GM18951 (cell line): Measurements from ENCODE around the gene FAM20C.
"Not testable (repeated sequence)": the region's sequence is repeated elsewhere in the genome, so short reads cannot be mapped to it uniquely, and the experiment has no call there.

Experiments
- POLR2A ChIP-seq: IDR thresholded peaks from 4 replicates; pipeline ENCODE4 v1.6.1; 2011; ENCODE audit warnings: mild to moderate bottlenecking; ENCODE audit not compliant: insufficient read length, insufficient read depth; ENCODE audit errors: extremely low read depth
- in situ Hi-C: fragments of 300-500 bp; cut with MboI; formaldehyde crosslinking; loops from one replicate; pipeline ENCODE4 v1.12.0; 2022; ENCODE audit warnings: low sequenced_read_pairs, mixed read lengths, inconsistent platforms; ENCODE audit not compliant: unreplicated experiment

Gene FAM20C

GRCh38 chr7:231858-232246, 39.5 kb downstream of the FAM20C start:
- no peak for TF ChIP-seq POLR2A
- in situ Hi-C loops, result no loop called here

DNA sequence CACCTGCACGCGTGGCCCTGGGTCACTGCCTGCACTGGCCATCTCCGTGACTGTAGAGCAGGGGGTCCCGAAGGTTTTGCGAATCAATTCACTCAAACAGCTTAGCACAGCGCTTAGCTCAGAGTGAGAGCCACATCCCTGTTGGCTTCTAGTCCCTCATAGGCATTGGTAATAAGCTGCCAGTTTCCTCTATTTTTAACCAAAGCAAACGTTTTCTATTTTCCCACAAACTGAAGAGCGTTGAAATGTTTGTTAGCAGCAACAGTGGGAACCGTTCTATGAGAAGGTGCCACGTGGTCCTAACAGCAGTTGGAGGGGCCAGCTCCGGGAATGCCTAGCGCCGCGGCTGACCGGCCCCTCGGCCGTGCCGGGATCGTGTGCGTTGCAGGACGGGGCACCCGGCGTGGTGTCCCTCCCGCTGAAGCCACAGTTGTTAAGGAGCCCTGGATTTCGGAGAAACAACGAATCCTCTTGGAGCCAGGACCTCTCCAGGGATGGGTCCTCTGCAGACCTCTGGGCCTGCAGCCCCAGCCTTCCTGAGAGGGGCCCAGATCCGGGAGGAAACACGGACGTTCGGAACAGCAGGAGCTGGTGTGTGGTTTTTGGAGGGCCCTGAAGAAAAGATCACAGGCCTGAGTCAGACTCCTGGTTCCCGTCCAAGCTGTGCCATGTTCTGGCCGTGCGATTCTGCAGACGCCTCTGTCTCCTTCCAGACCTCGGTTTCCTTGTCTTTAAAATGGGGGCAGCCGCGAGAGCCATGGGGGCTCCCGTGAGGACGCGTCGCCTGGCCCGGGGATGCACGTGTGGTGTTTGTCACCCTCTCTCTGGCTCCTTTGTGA, 40.3 kb downstream of the FAM20C start:
- no peak for TF ChIP-seq POLR2A
- in situ Hi-C loops, result no loop called here

GRCh38 chr7:233249-234035, 41.1 kb downstream of the FAM20C start:
- no peak for TF ChIP-seq POLR2A
- in situ Hi-C loops, result no loop called here

DNA sequence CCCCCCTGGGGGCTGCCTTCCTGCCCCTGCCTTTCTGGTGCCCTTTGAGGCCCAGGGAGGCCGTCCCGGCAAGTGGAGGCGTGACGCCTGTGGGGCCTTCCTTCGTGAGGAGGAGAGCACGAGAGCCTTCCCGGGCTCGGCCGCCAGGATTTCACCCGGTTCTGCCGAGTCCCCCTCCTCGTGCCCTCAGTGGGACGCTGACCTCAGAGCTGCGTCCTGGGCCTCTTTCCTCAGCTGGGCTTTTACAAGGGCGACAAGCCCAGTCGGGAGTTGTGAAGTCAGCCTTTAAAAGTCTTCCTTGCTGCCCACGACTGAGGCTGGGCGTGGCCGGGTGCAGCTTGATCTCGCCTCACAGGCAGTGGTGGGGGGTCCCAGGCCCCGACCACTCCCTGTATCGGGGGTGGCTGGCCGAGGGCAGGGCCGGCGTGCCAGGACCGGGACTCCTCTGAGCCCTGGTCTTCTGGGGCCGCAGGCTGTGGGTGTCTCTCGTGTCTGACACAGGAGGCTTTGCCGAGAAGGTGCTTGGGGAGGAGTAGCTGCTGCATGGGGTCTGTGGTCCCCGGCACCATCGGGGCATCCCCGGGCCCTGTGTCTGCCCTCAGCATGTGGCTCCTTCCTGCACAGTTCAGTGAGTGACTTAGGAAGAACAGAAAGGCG, 41.8 kb downstream of the FAM20C start:
- in situ Hi-C loops, result no loop called here
- TF ChIP-seq POLR2A, result no peak

GRCh38 chr7:234708-235553, 42.6 kb downstream of the FAM20C start:
- no peak for TF ChIP-seq POLR2A
- in situ Hi-C loops, result no loop called here

DNA sequence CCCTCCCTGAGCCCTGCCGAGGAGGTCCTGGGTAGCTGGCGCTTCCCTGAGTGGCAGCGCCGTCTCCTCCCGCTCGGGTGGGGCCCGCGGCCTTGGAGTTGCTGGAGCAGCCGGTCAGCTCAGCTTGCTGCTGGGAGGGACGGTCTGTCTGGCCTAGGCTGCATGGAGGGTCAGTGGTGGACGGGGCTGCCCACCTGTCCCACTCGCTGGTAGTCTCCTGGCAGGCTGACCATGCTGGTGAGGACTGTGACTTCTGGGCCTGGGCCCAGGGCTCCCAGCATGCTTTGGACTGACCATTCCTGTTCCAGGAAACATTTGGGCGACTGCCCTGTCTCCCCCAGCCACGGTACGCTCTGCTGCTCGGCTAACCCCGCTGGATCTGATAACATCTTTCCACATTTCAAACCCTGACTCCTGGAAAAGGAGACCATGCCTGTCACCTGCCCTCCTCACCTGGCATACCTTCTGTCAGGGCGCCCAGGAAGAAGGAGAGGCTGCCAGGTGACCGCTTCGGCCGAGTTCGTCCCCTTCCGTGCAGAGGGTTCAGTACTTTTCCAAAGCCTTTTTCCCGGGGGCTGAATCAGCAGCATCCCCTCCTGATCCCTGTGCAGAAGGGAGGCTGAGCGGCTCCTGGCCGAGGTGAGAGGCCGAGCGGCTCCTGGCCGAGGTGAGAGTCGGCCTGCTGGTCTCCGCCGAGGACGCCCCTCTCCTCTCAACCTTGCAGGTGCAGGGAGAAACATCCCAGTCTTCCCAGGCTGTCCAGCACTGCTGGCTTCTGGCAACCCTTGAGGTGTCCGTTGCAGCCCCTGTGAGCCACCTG, 43.4 kb downstream of the FAM20C start:
- TF ChIP-seq POLR2A, result no peak
- in situ Hi-C loops, result no loop called here

DNA sequence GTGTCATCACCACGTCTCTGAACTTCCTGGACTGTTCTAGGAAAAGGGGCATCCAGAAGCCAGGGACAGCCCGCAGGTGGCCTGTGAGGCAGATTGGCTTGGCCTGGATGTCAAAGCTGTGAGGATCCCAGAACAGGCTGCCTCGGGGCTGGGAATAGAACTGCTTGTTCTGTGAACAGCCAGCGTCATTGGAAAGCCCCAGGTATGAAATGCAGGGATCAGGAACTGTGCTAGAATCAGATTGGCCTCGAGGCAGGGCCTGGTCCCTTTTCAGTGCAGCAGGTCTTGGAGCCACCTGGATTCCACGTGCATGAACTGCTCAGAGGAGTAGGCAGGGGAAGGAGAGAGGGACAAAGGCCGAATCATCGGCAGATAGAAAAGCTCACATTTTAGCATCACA, 44.6 kb downstream of the FAM20C start:
- TF ChIP-seq POLR2A, result no peak
- in situ Hi-C loops, result no loop called here

DNA sequence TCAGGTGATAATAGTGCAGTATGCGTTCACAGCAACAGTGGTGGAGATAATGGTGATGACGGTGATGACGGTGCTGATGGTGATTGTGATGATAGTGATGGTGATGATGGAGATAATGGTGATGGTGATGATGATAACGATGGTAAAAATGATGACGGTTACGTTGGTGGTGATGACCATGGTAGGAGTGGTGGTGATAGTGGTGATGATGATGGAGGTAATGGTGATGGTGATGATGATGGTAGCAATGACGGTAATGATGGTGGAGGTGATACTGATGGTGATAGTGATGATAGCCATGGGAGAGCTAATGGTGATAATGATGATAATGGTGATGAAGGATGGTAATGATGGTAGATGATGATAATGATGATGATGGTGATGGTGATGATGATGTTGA, 45.0 kb downstream of the FAM20C start:
- no peak for TF ChIP-seq POLR2A
- in situ Hi-C loops, result no loop called here

GRCh38 chr7:240146-240676, 47.8 kb downstream of the FAM20C start:
- in situ Hi-C loops, result no loop called here
- no peak for TF ChIP-seq POLR2A

- TF ChIP-seq POLR2A, result no peak
Observed at GRCh38 chr7:240887-241421, 48.6 kb downstream of the FAM20C start.

DNA sequence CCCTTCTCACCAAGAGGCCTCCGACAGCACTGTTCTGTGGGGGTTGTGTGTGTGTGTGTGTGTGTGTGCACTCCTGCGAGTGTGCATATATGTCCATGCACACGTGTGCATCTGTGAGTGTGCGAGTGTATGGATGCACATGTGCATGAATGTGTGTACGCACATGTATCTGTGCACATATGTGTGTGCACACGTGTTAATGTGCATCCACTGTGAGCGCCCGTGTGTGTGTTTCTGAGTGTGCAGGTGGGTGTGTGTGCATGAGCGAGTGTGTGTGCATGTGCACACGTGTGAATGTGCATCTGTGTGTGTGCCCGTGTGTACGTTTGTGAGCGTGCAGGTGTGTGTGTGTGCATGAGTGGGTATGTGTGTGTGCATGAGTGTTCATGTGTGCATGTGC, 49.1 kb downstream of the FAM20C start:
- no peak for TF ChIP-seq POLR2A
- in situ Hi-C loops, result no loop called here

More at GRCh38 chr7:240887-241421, 48.6 kb downstream of the FAM20C start:
- in situ Hi-C loops, result no loop called here

DNA sequence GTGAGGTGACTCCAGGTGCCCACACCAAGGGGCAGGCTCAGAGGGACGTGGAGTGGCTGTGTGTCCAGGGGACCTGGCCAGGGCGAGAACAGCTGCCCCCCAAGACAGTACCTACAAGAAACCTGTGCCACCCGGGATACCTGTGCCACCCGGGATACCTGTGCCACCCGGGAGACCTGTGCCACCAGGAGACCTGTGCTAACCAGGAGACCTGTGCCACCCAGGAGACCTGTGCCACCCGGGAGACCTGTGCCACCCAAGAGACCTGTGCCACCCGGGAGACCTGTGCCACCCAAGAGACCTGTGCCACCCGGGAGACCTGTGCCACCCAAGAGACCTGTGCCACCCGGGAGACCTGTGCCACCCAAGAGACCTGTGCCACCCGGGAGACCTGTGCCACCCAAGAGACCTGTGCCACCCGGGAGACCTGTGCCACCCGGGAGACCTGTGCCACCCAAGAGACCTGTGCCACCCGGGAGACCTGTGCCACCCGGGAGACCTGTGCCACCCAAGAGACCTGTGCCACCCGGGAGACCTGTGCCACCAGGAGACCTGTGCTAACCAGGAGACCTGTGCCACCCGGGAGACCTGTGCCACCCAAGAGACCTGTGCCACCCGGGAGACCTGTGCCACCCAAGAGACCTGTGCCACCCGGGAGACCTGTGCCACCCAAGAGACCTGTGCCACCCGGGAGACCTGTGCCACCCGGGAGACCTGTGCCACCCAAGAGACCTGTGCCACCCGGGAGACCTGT, 50.6 kb downstream of the FAM20C start:
- in situ Hi-C loops, result not testable (repeated sequence)

- in situ Hi-C loops, result not testable (repeated sequence)
Observed at GRCh38 chr7:243580-243978, 51.2 kb downstream of the FAM20C start.
